Ishikawa (cell line): Measurements from ENCODE around the gene KMT2D.

ENCODE experiments used
- CEBPB ChIP-seq: IDR thresholded peaks from 2 replicates; pipeline ENCODE4 v1.6.1; 2012
- CREB1 ChIP-seq: IDR thresholded peaks from 2 replicates; pipeline ENCODE4 v1.6.1; 2012; ENCODE audit warnings: low read depth
- EGR1 ChIP-seq: IDR thresholded peaks from 2 replicates; pipeline ENCODE4 v1.6.1; 2012
- EP300 ChIP-seq: IDR thresholded peaks from 2 replicates; pipeline ENCODE4 v1.6.1; 2012; ENCODE audit warnings: borderline replicate concordance
- FOXM1 ChIP-seq: IDR thresholded peaks from 2 replicates; pipeline ENCODE4 v1.6.1; 2012; ENCODE audit warnings: low read depth, borderline replicate concordance
- NFIC ChIP-seq: IDR thresholded peaks from 2 replicates; pipeline ENCODE4 v1.6.1; 2012
- RAD21 ChIP-seq: IDR thresholded peaks from 2 replicates; pipeline ENCODE4 v1.6.1; 2012; ENCODE audit warnings: low read depth
- TAF1 ChIP-seq: IDR thresholded peaks from 2 replicates; pipeline ENCODE4 v1.6.1; 2012; ENCODE audit warnings: low read depth, mild to moderate bottlenecking
- TCF12 ChIP-seq: IDR thresholded peaks from 2 replicates; pipeline ENCODE4 v1.6.1; 2012; ENCODE audit warnings: low read depth
- TEAD4 ChIP-seq: IDR thresholded peaks from 2 replicates; pipeline ENCODE4 v1.6.1; 2012
- YY1 ChIP-seq: IDR thresholded peaks from 2 replicates; pipeline ENCODE4 v1.6.1; 2012; ENCODE audit warnings: low read depth
- ZBTB7A ChIP-seq: IDR thresholded peaks from 2 replicates; pipeline ENCODE4 v1.6.1; 2012; ENCODE audit warnings: low read depth
- TF ChIP-seq, protein P1 (sequence below): IDR thresholded peaks from 2 replicates; pipeline ENCODE4 v1.6.1; 2012
- TF ChIP-seq, protein P2 (sequence below): IDR thresholded peaks from 2 replicates; pipeline ENCODE4 v1.6.1; 2012
- TF ChIP-seq, protein P3 (sequence below): IDR thresholded peaks from 2 replicates; pipeline ENCODE4 v1.6.1; 2012; ENCODE audit warnings: low read depth, mild to moderate bottlenecking

Gene KMT2D

DNA sequence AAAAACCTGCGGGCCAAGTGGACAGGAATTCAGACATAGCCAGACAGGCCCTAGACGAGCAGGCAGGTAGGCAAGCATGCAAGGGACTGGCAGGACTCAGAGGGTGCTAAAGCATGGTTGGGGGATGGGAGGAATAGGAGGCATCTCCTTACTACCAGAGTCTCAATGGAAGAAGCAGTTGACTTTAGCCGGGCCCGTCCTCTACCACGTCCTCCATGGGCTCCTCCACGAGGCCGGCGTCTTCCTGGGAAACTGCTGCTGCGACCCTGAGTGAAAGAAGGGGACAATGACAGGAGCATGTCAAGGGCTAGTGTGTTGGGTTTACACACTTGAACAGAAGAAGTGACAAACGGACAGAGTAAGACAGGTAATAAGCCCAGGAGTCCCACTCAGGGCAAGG lies 11.6 kb downstream of the KMT2D start:
- no peak for TF ChIP-seq CREB1
- TF ChIP-seq TAF1, result no peak
- no peak for TF ChIP-seq CEBPB
- TF ChIP-seq RAD21, result no peak
- no peak for TF ChIP-seq YY1
- TF ChIP-seq, protein P1, sequence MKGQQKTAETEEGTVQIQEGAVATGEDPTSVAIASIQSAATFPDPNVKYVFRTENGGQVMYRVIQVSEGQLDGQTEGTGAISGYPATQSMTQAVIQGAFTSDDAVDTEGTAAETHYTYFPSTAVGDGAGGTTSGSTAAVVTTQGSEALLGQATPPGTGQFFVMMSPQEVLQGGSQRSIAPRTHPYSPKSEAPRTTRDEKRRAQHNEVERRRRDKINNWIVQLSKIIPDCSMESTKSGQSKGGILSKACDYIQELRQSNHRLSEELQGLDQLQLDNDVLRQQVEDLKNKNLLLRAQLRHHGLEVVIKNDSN, result no peak
- TF ChIP-seq ZBTB7A, result no peak
- TF ChIP-seq FOXM1, result no peak
- no peak for TF ChIP-seq EGR1
- TF ChIP-seq TCF12, result no peak
- TF ChIP-seq, protein P2, sequence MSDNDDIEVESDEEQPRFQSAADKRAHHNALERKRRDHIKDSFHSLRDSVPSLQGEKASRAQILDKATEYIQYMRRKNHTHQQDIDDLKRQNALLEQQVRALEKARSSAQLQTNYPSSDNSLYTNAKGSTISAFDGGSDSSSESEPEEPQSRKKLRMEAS, result no peak
- TF ChIP-seq TEAD4, result no peak
- no peak for TF ChIP-seq NFIC
- no peak for TF ChIP-seq EP300
- TF ChIP-seq, protein P3, sequence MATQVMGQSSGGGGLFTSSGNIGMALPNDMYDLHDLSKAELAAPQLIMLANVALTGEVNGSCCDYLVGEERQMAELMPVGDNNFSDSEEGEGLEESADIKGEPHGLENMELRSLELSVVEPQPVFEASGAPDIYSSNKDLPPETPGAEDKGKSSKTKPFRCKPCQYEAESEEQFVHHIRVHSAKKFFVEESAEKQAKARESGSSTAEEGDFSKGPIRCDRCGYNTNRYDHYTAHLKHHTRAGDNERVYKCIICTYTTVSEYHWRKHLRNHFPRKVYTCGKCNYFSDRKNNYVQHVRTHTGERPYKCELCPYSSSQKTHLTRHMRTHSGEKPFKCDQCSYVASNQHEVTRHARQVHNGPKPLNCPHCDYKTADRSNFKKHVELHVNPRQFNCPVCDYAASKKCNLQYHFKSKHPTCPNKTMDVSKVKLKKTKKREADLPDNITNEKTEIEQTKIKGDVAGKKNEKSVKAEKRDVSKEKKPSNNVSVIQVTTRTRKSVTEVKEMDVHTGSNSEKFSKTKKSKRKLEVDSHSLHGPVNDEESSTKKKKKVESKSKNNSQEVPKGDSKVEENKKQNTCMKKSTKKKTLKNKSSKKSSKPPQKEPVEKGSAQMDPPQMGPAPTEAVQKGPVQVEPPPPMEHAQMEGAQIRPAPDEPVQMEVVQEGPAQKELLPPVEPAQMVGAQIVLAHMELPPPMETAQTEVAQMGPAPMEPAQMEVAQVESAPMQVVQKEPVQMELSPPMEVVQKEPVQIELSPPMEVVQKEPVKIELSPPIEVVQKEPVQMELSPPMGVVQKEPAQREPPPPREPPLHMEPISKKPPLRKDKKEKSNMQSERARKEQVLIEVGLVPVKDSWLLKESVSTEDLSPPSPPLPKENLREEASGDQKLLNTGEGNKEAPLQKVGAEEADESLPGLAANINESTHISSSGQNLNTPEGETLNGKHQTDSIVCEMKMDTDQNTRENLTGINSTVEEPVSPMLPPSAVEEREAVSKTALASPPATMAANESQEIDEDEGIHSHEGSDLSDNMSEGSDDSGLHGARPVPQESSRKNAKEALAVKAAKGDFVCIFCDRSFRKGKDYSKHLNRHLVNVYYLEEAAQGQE, result no peak

DNA sequence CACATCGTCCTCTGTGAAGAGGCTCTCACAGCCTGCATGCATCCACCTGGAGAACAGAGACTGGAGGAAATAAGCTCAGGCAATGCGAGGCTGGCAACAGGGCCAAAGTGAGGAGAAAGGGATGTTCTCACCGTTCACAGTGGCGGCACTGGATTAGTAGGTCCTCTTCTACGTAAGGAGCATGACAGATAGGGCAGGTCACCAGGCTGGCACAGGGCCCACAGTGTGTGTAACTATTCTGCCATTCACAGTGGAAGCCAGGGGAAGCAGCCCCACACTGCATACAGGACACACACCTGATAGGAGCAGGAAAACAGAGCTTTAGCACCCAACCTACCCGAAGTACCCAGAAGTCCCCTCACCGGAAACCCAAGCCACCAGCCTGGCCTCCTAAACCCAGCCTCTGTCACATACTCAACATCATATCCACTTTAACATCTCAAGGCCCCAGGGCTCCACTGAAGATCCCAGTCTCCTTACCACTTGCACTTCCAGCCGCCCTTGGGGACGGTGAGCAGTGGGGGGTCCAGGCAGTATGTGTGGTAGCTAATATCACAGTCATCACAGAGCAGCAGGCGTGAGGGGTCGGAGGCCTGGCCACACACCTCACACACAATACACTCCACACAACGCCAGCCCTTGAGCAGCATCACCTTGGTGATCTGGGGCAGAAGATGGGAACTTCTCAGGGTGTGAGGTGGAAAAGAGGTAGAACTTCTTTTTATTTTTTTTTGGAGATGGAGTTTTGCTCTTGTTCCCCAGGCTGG lies 14.3 kb downstream of the KMT2D start:
- TF ChIP-seq NFIC (no peak), ZBTB7A (no peak), CREB1 (no peak), TAF1 (no peak), TEAD4 (no peak), FOXM1 (no peak), EGR1 (no peak), EP300 (no peak), CEBPB (no peak), TCF12 (no peak), YY1 (no peak), RAD21 (no peak)
- TF ChIP-seq, protein P2, result no peak
- TF ChIP-seq, protein P3, result no peak
- TF ChIP-seq, protein P1, result no peak

DNA sequence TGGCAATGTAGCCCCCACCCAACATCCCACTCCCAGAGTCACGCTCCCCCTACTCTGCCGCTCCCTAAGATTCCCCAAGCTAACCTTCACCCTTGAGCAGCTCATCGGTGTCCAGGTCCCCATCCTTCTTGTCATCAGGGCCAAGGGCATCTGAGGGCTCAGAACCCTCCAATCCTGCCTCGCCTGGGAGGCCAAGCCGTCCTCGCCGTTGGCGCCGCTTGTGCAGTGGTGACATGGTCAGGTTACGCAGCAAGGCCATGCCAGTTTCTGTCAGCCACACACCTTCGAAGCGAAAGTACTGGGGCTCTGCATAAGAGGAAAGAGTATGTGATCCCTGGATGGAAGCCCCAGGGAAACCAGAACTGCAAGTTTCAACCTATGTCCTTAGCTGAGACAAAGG lies 15.9 kb downstream of the KMT2D start:
- TF ChIP-seq ZBTB7A (no peak), NFIC (no peak), TAF1 (no peak)

DNA sequence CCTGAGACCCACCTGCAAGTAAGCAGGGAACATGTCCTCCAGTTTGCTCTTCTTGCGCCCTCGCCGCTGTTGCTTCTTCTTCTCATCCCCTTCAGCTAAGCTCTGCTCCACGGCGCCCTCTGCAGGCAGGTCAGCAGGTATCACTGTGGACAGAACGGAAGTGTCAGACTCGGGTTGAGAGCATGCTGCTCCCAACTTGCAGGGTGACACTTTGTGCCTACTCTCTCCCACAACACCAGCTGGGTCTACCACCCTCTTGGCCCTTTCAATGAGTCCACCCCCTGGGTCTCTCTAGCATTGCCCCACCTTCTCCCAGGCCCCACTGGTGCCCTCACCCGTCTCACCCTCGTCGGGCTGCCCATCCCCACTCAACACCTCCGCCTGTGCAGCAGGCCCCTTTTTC lies 16.7 kb downstream of the KMT2D start:
- TF ChIP-seq, protein P2, result no peak
- peak; percentile 14; the same call in 1 of the 2 replicates for TF ChIP-seq RAD21

DNA sequence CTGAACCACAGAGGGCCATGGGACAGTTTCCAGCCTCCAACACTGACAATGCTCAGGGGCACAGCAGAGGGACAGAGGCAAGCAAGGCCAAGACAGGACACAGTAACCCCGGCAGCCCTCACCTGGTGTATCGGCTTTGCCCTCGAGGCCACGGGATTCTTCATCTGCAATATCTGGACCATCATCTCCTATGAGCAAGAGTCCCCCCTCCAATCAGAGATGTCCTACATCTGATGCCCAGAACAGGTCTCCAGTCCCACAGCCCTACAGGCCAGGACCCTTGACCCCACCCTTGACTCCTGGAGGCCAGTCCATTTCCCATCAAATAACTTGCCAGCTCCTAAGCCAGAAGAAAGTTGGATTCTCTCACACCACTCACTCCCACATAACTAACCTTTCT lies 17.4 kb downstream of the KMT2D start:
- TF ChIP-seq, protein P3, result no peak
- TF ChIP-seq TEAD4 (no peak), CREB1 (no peak)
